ENCODE results near the gene UCMA. TPM values are rescaled to one million over a fixed set of nuclear protein-coding genes. Genes with fewer than 3 reads are reported as not detected.

UCMA gene
- total RNA-seq, 1 experiment from 2014 or later = not detected

- Histone ChIP-seq H3K9ac (ENCODE audit: low read length) (no peak overlapping the region), H3K4me2 (ENCODE audit: low read length) (no peak overlapping the region), H3K4me1 (ENCODE audit: control insufficient read depth in 1 of 2, insufficient read depth in 2 of 2, low read length in 2 of 2) (no peaks in the 10 kb centered on the region), H4K20me1 (ENCODE audit: insufficient read depth) (no peaks in the 10 kb centered on the region), H3K27ac (ENCODE audit: low read depth, low read length) (no peak overlapping the region), H3K9me2 (ENCODE audit: insufficient read depth) (no peaks in the 10 kb centered on the region), H2AFZ (ENCODE audit: low read depth, low read length, poor library complexity, severe bottlenecking) (no peak overlapping the region), H3K36me3 (ENCODE audit: control insufficient read depth in 1 of 2, insufficient read depth in 2 of 2, low read length in 2 of 2) (peaks cover 25 to 56% of the 10 kb centered on the region in 2 experiments), H3K79me2 (ENCODE audit: insufficient read depth, low read length) (no peaks in the 10 kb centered on the region), H3K4me3 (replicated peaks in 1 of 2; ENCODE audit: low read depth in 1 of 2, low read length in 2 of 2) (no peak overlapping the region), H3K27me3 (ENCODE audit: insufficient read depth, low read length) (no peaks in the 10 kb centered on the region), H3K9me3 (ENCODE audit: control insufficient read depth in 1 of 2, insufficient read depth in 1 of 2, low read depth in 1 of 2, low read length in 2 of 2) (no peaks in the 10 kb centered on the region)
- TF ChIP-seq TCF7L2 (IDR thresholded peaks at IDR 0.05; ENCODE audit: borderline replicate concordance, extremely low read depth, insufficient read depth, insufficient read length) = no peak
- no peak for TF ChIP-seq POLR2AphosphoS5 (IDR thresholded peaks at IDR 0.05; ENCODE audit: low read depth, low read length)
- no peak for TF ChIP-seq SRF (IDR thresholded peaks at IDR 0.05; ENCODE audit: low read depth)
- TF ChIP-seq MAX (IDR thresholded peaks at IDR 0.05) = no peak
- TF ChIP-seq EGR1 (IDR thresholded peaks at IDR 0.05; ENCODE audit: low read depth) = no peak
- TF ChIP-seq EZH2 (IDR thresholded peaks at IDR 0.05) = no peak
- no peak for TF ChIP-seq JUND (IDR thresholded peaks at IDR 0.05)
- no peak for TF ChIP-seq SIN3A (IDR thresholded peaks at IDR 0.05; ENCODE audit: low read depth)
- TF ChIP-seq CBX3 (IDR thresholded peaks at IDR 0.05; ENCODE audit: low read depth) = no peak
- BruUV-seq (replicated peaks) = no TSS peak
- ChIA-PET CTCF (interaction anchor here (0.8 to 1.6 kb wide), 6 partner anchors 12 to 331 kb away, joined by 3 to 15 read pairs (median 5); no protein-coding TSS in a partner anchor), POLR2A (no interaction called here), RAD21 (ENCODE audit: low non-redundant PET in 1 of 2, low total read pairs in 2 of 2, uncharacterized antibody in 2 of 2, unreplicated experiment in 2 of 2) (no interaction called here)
- ATAC-seq = no peak
- intact Hi-C loops (cut with micrococcal nuclease) = loop anchor here (1.0 kb wide), 1 partner anchor 96 kb away; no protein-coding TSS in a partner anchor
- DNase-seq (ENCODE audit: low read depth, low spot score) = no peak
Observed at GRCh38 chr10:13206091-13206490, 28.1 kb downstream of the UCMA start.

- RAD21 ChIA-PET (ENCODE audit: low non-redundant PET in 1 of 2, low total read pairs in 2 of 2, uncharacterized antibody in 2 of 2, unreplicated experiment in 2 of 2) = no interaction called here
- POLR2A ChIA-PET = no interaction called here
- H3K27ac ChIP-seq (ENCODE audit: low read depth, low read length) = no peak overlapping the region
- no peaks in the 10 kb centered on the region for H3K4me1 ChIP-seq (ENCODE audit: control insufficient read depth in 1 of 2, insufficient read depth in 2 of 2, low read length in 2 of 2)
- no peaks in the 10 kb centered on the region for H3K9me2 ChIP-seq (ENCODE audit: insufficient read depth)
- no peaks in the 10 kb centered on the region for H3K79me2 ChIP-seq (ENCODE audit: insufficient read depth, low read length)
- CTCF ChIA-PET = no interaction called here
- BruUV-seq (replicated peaks) = no TSS peak
- no peak overlapping the region for H3K4me2 ChIP-seq (ENCODE audit: low read length)
- TF ChIP-seq CBX3 (IDR thresholded peaks at IDR 0.05; ENCODE audit: low read depth) (no peak), SIN3A (IDR thresholded peaks at IDR 0.05; ENCODE audit: low read depth) (no peak), REST (IDR thresholded peaks at IDR 0.05; ENCODE audit: low read depth) (no peak), POLR2A (IDR thresholded peaks at IDR 0.05; ENCODE audit: borderline replicate concordance, extremely low read depth, insufficient read depth, insufficient read length) (no peak), CTCF (IDR thresholded peaks at IDR 0.05 in 2 of 3, conservative IDR thresholded peaks at IDR 0.05 in 1 of 3; ENCODE audit: borderline replicate concordance in 1 of 3, insufficient read depth in 1 of 3, low read depth in 2 of 3, low read length in 2 of 3) (no peak), FOSL1 (IDR thresholded peaks at IDR 0.05; ENCODE audit: low read depth) (no peak), EZH2phosphoT487 (IDR thresholded peaks at IDR 0.05; ENCODE audit: borderline replicate concordance) (no peak), CEBPB (IDR thresholded peaks at IDR 0.05; ENCODE audit: low read depth) (no peak), JUND (IDR thresholded peaks at IDR 0.05) (no peak), YY1 (IDR thresholded peaks at IDR 0.05; ENCODE audit: extremely low read depth, insufficient replicate concordance, low read depth, low read length) (no peak), EZH2 (IDR thresholded peaks at IDR 0.05) (no peak), TCF7L2 (IDR thresholded peaks at IDR 0.05; ENCODE audit: borderline replicate concordance, extremely low read depth, insufficient read depth, insufficient read length) (no peak), ZFX (IDR thresholded peaks at IDR 0.05) (no peak)
- intact Hi-C loops (cut with micrococcal nuclease) = no loop called here
- no peak overlapping the region for H2AFZ ChIP-seq (ENCODE audit: low read depth, low read length, poor library complexity, severe bottlenecking)
- H3K9ac ChIP-seq (ENCODE audit: low read length) = no peak overlapping the region
- no peaks in the 10 kb centered on the region for H3K27me3 ChIP-seq (ENCODE audit: insufficient read depth, low read length)
- H4K20me1 ChIP-seq (ENCODE audit: insufficient read depth) = no peaks in the 10 kb centered on the region
- peaks cover 41 to 68% of the 10 kb centered on the region in 2 experiments for H3K36me3 ChIP-seq (ENCODE audit: control insufficient read depth in 1 of 2, insufficient read depth in 2 of 2, low read length in 2 of 2)
- H3K9me3 ChIP-seq (ENCODE audit: control insufficient read depth in 1 of 2, insufficient read depth in 1 of 2, low read depth in 1 of 2, low read length in 2 of 2) = no peaks in the 10 kb centered on the region
- ATAC-seq = no peak
- no peak for DNase-seq (ENCODE audit: low read depth, low spot score)
- no peak overlapping the region for H3K4me3 ChIP-seq (replicated peaks in 1 of 2; ENCODE audit: low read depth in 1 of 2, low read length in 2 of 2)
Observed at GRCh38 chr10:13201132-13201531, 33.0 kb downstream of the UCMA start.

All from HCT116 (cell line).